ENCODE data around the gene RASSF4.

The RASSF4 gene

GRCh38 chr10:44927352-44927751 lies 32.2 kb upstream of the RASSF4 start:
- H3K4me3 ChIP-seq (replicated peaks; ENCODE audit: low read depth, low read length) = no peak overlapping the region
- no peak for DNase-seq (ENCODE audit: extremely low read depth, low read depth)
- no peak for TF ChIP-seq CTCF (IDR thresholded peaks at IDR 0.05; ENCODE audit: low read depth, low read length, missing control alignments)

GRCh38 chr10:44928462-44928861 lies 31.1 kb upstream of the RASSF4 start:
- TF ChIP-seq CTCF (IDR thresholded peaks at IDR 0.05; ENCODE audit: low read depth, low read length, missing control alignments) = no peak
- no peak for DNase-seq (ENCODE audit: extremely low read depth, low read depth)
- H3K4me3 ChIP-seq (replicated peaks; ENCODE audit: low read depth, low read length) = no peak overlapping the region

GRCh38 chr10:44929356-44930255 lies 30.0 kb upstream of the RASSF4 start:
- TF ChIP-seq CTCF (IDR thresholded peaks at IDR 0.05; ENCODE audit: low read depth, low read length, missing control alignments) = no peak

GRCh38 chr10:44930904-44931620 lies 28.5 kb upstream of the RASSF4 start:
- TF ChIP-seq CTCF (IDR thresholded peaks at IDR 0.05; ENCODE audit: low read depth, low read length, missing control alignments) = no peak
- DNase-seq (ENCODE audit: extremely low read depth, low read depth) = no peak
- H3K4me3 ChIP-seq (replicated peaks; ENCODE audit: low read depth, low read length) = no peak overlapping the region

More at GRCh38 chr10:44929356-44930255, 30.0 kb upstream of the RASSF4 start:
- no peak for DNase-seq (ENCODE audit: extremely low read depth, low read depth)
- no peak overlapping the region for H3K4me3 ChIP-seq (replicated peaks; ENCODE audit: low read depth, low read length)

- H3K4me3 ChIP-seq (replicated peaks; ENCODE audit: low read depth, low read length) = no peak overlapping the region
- DNase-seq (ENCODE audit: extremely low read depth, low read depth) = no peak
- no peak for TF ChIP-seq CTCF (IDR thresholded peaks at IDR 0.05; ENCODE audit: low read depth, low read length, missing control alignments)
These were observed 27.7 kb upstream of the RASSF4 start for GRCh38 chr10:44931621-44932516.

All from HFF-Myc (cell line).